ENCODE data around the gene ZNF526.

The ZNF526 gene

DNA sequence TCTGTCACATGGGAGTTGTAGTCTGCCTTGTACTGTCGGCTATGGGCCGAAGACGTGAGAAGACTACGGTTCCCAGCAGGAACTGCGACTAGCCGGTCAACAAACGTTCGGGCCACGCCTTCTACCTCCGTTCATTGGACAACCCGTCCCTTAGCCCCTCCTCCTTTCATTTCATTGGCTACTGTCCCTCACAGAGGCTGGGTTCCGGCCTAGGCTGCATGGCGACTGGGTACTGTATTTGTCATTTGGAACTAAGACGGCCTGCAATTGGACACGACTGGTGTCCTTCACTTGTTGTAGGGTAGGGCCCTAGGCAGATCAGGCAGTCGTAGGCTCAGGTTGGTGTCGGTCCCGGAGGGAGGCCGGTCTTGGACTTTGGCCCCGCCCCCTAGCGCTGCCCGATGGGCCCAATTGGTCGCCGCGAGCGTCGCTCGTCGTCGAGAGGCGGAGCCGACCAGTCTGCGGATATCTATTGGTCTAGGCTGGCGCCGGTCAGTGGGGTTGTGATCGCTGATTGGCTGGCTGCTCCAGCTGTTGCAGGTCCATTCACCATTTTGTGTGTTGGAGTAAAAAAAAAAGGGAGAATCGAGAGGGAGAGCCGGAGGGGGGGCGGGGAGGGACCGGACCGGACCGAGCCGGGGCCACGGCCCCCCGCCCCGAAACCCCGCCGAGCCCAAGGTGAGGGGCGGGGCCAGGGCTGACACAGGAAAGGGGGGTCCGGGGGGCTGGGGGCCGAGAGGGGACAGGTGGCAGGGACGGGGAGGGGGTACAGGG is 48.8 kb downstream of the ZNF526 start, which contains the start of gene CIC:
CIC (plus strand) TSS at position 549 of the 774 bp plus-strand sequence. CDS start 2,532 bp downstream, outside the sequence.
- Histone ChIP-seq H3K9ac (ENCODE audit: low read length) (peak within 1 kb of the TSS; percentile 94), H3K27ac (ENCODE audit: low read depth, low read length) (peak within 1 kb of the TSS; percentile 99), H3K9me3 (ENCODE audit: control insufficient read depth, insufficient read depth, low read depth, low read length) (no peaks in the 10 kb centered on the region), H3K4me1 (ENCODE audit: control insufficient read depth, insufficient read depth, low read length) (peaks cover 23% of the 10 kb centered on the region), H3K27me3 (ENCODE audit: control insufficient read depth, insufficient read depth, low read length) (no peaks in the 10 kb centered on the region), H3K36me3 (ENCODE audit: control insufficient read depth, insufficient read depth, low read length) (peaks cover 14% of the 10 kb centered on the region), H3K4me3 (ENCODE audit: low read depth, low read length) (peak within 1 kb of the TSS; percentile 79)

GRCh38 chr19:42269478-42270345 is 49.6 kb downstream of the ZNF526 start:
- H3K27ac ChIP-seq (ENCODE audit: low read depth, low read length) = no peak overlapping the region
- peak overlapping the region; percentile 79 for H3K4me3 ChIP-seq (ENCODE audit: low read depth, low read length)
- no peaks in the 10 kb centered on the region for H3K9me3 ChIP-seq (ENCODE audit: control insufficient read depth, insufficient read depth, low read depth, low read length)
- peaks cover 23% of the 10 kb centered on the region for H3K4me1 ChIP-seq (ENCODE audit: control insufficient read depth, insufficient read depth, low read length)
- no peaks in the 10 kb centered on the region for H3K27me3 ChIP-seq (ENCODE audit: control insufficient read depth, insufficient read depth, low read length)
- H3K9ac ChIP-seq (ENCODE audit: low read length) = peak overlapping the region; percentile 21
- H3K36me3 ChIP-seq (ENCODE audit: control insufficient read depth, insufficient read depth, low read length) = peaks cover 22% of the 10 kb centered on the region

DNA sequence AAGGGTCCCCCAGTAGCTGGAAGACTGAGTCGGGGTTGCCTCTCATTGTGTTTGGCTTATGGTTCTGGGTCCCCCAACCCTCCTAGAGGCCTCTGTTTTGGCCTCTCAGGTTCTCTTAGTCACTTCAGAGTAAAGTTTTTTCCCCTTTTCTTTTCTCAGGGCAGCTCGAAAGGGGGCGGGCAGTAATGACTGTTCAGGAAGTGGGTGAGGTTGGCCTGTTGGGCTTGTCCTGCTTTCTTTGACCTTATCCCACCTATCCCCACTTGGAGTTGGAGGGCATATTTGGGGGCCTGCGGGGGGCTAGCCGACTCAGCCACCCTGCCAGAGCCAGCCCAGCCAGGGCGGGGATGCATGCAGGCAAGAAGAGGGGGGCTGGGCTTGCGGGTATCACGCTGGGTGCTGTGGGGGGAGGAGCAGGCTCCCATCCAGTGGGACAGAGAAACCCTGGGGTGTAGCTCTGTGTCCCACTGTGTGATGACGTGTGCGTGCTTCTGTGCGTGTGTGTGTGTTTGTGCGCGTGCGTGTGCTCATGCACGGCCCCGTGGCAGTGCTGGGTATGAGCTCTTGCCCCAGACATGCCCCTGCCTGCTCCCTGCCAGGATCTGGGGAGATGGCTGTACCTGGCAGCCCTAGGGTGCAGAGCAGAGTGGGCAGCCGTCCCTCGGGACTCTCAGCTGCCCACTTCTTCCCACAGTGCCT is 50.4 kb downstream of the ZNF526 start:
- peaks cover 23% of the 10 kb centered on the region for H3K4me1 ChIP-seq (ENCODE audit: control insufficient read depth, insufficient read depth, low read length)
- no peaks in the 10 kb centered on the region for H3K9me3 ChIP-seq (ENCODE audit: control insufficient read depth, insufficient read depth, low read depth, low read length)
- peaks cover 22% of the 10 kb centered on the region for H3K36me3 ChIP-seq (ENCODE audit: control insufficient read depth, insufficient read depth, low read length)
- H3K27ac ChIP-seq (ENCODE audit: low read depth, low read length) = no peak overlapping the region; the same call in 1 of the 2 replicates
- no peaks in the 10 kb centered on the region for H3K27me3 ChIP-seq (ENCODE audit: control insufficient read depth, insufficient read depth, low read length)
- H3K9ac ChIP-seq (ENCODE audit: low read length) = no peak overlapping the region
- H3K4me3 ChIP-seq (ENCODE audit: low read depth, low read length) = peak overlapping the region; percentile 79; the same call in 1 of the 2 replicates

- Histone ChIP-seq H3K9ac (ENCODE audit: low read length) (no peak overlapping the region), H3K4me3 (ENCODE audit: low read depth, low read length) (no peak overlapping the region), H3K27ac (ENCODE audit: low read depth, low read length) (no peak overlapping the region), H3K9me3 (ENCODE audit: control insufficient read depth, insufficient read depth, low read depth, low read length) (no peaks in the 10 kb centered on the region), H3K27me3 (ENCODE audit: control insufficient read depth, insufficient read depth, low read length) (no peaks in the 10 kb centered on the region), H3K4me1 (ENCODE audit: control insufficient read depth, insufficient read depth, low read length) (peaks cover 23% of the 10 kb centered on the region), H3K36me3 (ENCODE audit: control insufficient read depth, insufficient read depth, low read length) (peaks cover 22% of the 10 kb centered on the region)
Observed at GRCh38 chr19:42271045-42271419, 50.9 kb downstream of the ZNF526 start.

DNA sequence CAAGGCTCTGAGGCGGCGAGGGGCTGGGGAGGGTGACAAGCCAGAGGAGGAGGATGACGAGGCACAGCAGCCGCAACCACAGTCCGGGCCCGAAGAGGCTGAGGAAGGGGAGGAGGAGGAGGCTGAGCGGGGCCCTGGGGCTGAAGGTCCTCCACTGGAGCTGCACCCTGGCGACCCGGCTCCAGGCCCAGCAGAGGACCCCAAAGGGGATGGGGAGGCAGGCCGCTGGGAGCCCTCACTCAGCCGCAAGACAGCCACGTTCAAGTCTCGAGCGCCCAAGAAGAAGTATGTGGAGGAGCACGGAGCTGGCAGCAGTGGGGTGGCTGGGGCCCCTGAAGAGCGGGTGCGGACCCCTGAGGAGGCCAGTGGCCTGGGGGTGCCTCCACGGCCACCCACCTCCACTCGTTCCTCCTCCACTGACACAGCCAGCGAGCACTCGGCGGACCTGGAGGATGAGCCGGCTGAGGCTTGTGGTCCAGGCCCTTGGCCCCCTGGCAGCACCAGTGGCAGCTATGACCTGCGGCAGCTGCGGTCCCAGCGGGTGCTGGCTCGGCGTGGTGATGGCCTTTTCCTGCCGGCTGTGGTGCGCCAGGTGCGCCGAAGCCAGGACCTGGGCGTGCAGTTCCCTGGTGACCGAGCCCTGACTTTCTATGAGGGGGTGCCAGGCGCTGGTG is 51.9 kb downstream of the ZNF526 start:
- H3K9ac ChIP-seq (ENCODE audit: low read length) = no peak overlapping the region
- H3K4me1 ChIP-seq (ENCODE audit: control insufficient read depth, insufficient read depth, low read length) = peaks cover 23% of the 10 kb centered on the region
- H3K36me3 ChIP-seq (ENCODE audit: control insufficient read depth, insufficient read depth, low read length) = peaks cover 22% of the 10 kb centered on the region
- no peak overlapping the region for H3K4me3 ChIP-seq (ENCODE audit: low read depth, low read length)
- H3K27me3 ChIP-seq (ENCODE audit: control insufficient read depth, insufficient read depth, low read length) = no peaks in the 10 kb centered on the region
- H3K9me3 ChIP-seq (ENCODE audit: control insufficient read depth, insufficient read depth, low read depth, low read length) = no peaks in the 10 kb centered on the region
- no peak overlapping the region for H3K27ac ChIP-seq (ENCODE audit: low read depth, low read length)

DNA sequence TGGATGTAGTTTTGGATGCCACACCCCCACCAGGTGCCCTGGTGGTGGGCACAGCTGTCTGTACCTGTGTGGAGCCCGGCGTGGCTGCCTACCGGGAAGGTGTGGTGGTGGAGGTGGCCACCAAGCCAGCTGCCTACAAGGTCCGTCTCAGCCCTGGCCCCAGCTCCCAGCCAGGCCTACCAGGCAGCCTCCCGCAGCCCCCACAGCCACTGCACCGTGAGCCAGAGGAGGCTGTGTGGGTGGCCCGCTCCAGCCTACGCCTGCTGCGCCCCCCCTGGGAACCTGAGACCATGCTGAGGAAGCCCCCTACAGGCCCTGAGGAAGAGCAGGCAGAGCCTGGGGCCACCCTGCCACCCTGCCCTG is 52.4 kb downstream of the ZNF526 start:
- Histone ChIP-seq H3K36me3 (ENCODE audit: control insufficient read depth, insufficient read depth, low read length) (peaks cover 22% of the 10 kb centered on the region), H3K4me1 (ENCODE audit: control insufficient read depth, insufficient read depth, low read length) (peaks cover 22% of the 10 kb centered on the region), H3K27ac (ENCODE audit: low read depth, low read length) (no peak overlapping the region)

DNA sequence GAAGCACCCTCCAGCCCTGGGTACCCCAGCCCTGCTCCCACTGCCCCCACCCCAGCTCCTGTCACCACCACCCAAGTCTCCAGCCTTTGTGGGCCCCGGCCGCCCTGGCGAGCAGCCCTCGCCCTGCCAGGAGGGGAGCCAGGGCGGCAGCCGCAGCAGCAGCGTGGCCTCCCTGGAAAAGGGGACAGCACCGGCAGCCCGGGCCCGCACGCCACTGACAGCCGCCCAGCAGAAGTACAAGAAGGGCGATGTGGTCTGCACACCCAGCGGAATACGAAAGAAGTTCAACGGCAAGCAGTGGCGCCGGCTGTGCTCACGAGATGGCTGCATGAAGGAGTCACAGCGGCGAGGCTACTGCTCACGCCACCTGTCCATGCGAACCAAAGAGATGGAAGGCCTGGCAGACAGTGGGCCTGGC is 52.9 kb downstream of the ZNF526 start:
- Histone ChIP-seq H3K36me3 (ENCODE audit: control insufficient read depth, insufficient read depth, low read length) (peaks cover 22% of the 10 kb centered on the region), H3K27me3 (ENCODE audit: control insufficient read depth, insufficient read depth, low read length) (no peaks in the 10 kb centered on the region), H3K4me1 (ENCODE audit: control insufficient read depth, insufficient read depth, low read length) (peaks cover 23% of the 10 kb centered on the region), H3K9me3 (ENCODE audit: control insufficient read depth, insufficient read depth, low read depth, low read length) (no peaks in the 10 kb centered on the region), H3K9ac (ENCODE audit: low read length) (no peak overlapping the region), H3K27ac (ENCODE audit: low read depth, low read length) (no peak overlapping the region), H3K4me3 (ENCODE audit: low read depth, low read length) (no peak overlapping the region)

More for the DNA sequence above, 52.4 kb downstream of the ZNF526 start:
- H3K9me3 ChIP-seq (ENCODE audit: control insufficient read depth, insufficient read depth, low read depth, low read length) = no peaks in the 10 kb centered on the region
- H3K9ac ChIP-seq (ENCODE audit: low read length) = no peak overlapping the region
- H3K27me3 ChIP-seq (ENCODE audit: control insufficient read depth, insufficient read depth, low read length) = no peaks in the 10 kb centered on the region
- no peak overlapping the region for H3K4me3 ChIP-seq (ENCODE audit: low read depth, low read length)

DNA sequence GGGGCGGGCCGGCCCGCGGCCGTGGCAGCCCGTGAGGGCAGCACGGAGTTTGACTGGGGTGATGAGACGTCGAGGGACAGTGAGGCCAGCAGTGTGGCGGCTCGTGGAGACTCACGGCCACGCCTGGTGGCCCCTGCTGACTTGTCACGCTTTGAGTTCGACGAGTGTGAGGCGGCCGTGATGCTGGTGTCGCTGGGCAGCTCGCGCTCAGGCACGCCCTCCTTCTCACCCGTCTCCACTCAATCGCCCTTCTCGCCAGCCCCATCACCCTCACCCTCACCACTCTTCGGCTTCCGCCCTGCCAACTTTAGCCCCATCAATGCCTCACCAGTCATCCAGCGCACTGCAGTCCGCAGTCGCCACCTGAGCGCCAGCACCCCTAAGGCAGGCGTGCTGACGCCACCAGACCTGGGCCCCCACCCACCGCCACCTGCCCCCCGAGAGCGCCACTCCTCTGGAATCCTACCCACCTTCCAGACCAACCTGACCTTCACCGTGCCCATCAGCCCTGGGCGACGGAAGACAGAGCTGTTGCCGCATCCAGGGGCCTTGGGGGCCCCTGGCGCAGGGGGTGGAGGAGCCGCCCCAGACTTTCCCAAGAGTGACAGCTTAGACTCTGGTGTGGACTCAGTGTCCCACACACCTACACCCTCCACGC is 53.4 kb downstream of the ZNF526 start:
- H3K27ac ChIP-seq (ENCODE audit: low read depth, low read length) = no peak overlapping the region
- H3K36me3 ChIP-seq (ENCODE audit: control insufficient read depth, insufficient read depth, low read length) = peaks cover 22% of the 10 kb centered on the region
- H3K27me3 ChIP-seq (ENCODE audit: control insufficient read depth, insufficient read depth, low read length) = no peaks in the 10 kb centered on the region
- peaks cover 24% of the 10 kb centered on the region for H3K4me1 ChIP-seq (ENCODE audit: control insufficient read depth, insufficient read depth, low read length)
- H3K9me3 ChIP-seq (ENCODE audit: control insufficient read depth, insufficient read depth, low read depth, low read length) = no peaks in the 10 kb centered on the region
- H3K9ac ChIP-seq (ENCODE audit: low read length) = no peak overlapping the region
- H3K4me3 ChIP-seq (ENCODE audit: low read depth, low read length) = no peak overlapping the region

GRCh38 chr19:42274065-42274682 is 54.1 kb downstream of the ZNF526 start:
- Histone ChIP-seq H3K36me3 (ENCODE audit: control insufficient read depth, insufficient read depth, low read length) (peaks cover 22% of the 10 kb centered on the region), H3K27ac (ENCODE audit: low read depth, low read length) (no peak overlapping the region), H3K4me3 (ENCODE audit: low read depth, low read length) (no peak overlapping the region), H3K9ac (ENCODE audit: low read length) (no peak overlapping the region), H3K9me3 (ENCODE audit: control insufficient read depth, insufficient read depth, low read depth, low read length) (no peaks in the 10 kb centered on the region), H3K4me1 (ENCODE audit: control insufficient read depth, insufficient read depth, low read length) (peaks cover 25% of the 10 kb centered on the region), H3K27me3 (ENCODE audit: control insufficient read depth, insufficient read depth, low read length) (no peaks in the 10 kb centered on the region)

- Histone ChIP-seq H3K9ac (ENCODE audit: low read length) (no peak overlapping the region), H3K27ac (ENCODE audit: low read depth, low read length) (no peak overlapping the region), H3K9me3 (ENCODE audit: control insufficient read depth, insufficient read depth, low read depth, low read length) (no peaks in the 10 kb centered on the region), H3K4me3 (ENCODE audit: low read depth, low read length) (no peak overlapping the region), H3K36me3 (ENCODE audit: control insufficient read depth, insufficient read depth, low read length) (peaks cover 22% of the 10 kb centered on the region), H3K4me1 (ENCODE audit: control insufficient read depth, insufficient read depth, low read length) (peaks cover 24% of the 10 kb centered on the region), H3K27me3 (ENCODE audit: control insufficient read depth, insufficient read depth, low read length) (no peaks in the 10 kb centered on the region)
Observed at GRCh38 chr19:42275103-42275502, 55.0 kb downstream of the ZNF526 start.
